Colon (tissue), 2 donors: ENCODE measurements around the gene PRKCA.
"Not testable (repeated sequence)": the region's sequence is repeated elsewhere in the genome, so short reads cannot be mapped to it uniquely, and the experiment has no call there.

Experiments
- FAIRE-seq: peaks from 2 replicates; lab custom pipeline; 2012; peaks lifted over from hg19 to GRCh38; lab: Jason Lieb, UNC
- donor health status: control.
- donor health status: control.

Gene PRKCA

GRCh38 chr17:66301864-66302741 is at the start of gene PRKCA:
PRKCA (plus strand) TSS chr17:66302613.
- no peak for FAIRE-seq

- not testable (repeated sequence) for FAIRE-seq
These were observed 49.0 kb upstream of the PRKCA start for GRCh38 chr17:66253458-66253857.

GRCh38 chr17:66255112-66255511 is 47.3 kb upstream of the PRKCA start:
- FAIRE-seq = no peak

- FAIRE-seq = no peak
These were observed 46.9 kb upstream of the PRKCA start for GRCh38 chr17:66255527-66255971.

GRCh38 chr17:66260275-66260674 is 42.1 kb upstream of the PRKCA start:
- no peak for FAIRE-seq

GRCh38 chr17:66260688-66261087 is 41.7 kb upstream of the PRKCA start:
- no peak for FAIRE-seq

- no peak for FAIRE-seq
These were observed 39.6 kb upstream of the PRKCA start for GRCh38 chr17:66262767-66263166.

- no peak for FAIRE-seq
These were observed 37.7 kb upstream of the PRKCA start for GRCh38 chr17:66264696-66265095.

- no peak for FAIRE-seq
These were observed 34.0 kb upstream of the PRKCA start for GRCh38 chr17:66268247-66268927.

- no peak for FAIRE-seq
These were observed 32.3 kb upstream of the PRKCA start for GRCh38 chr17:66270106-66270505.

- FAIRE-seq = no peak
These were observed 30.9 kb upstream of the PRKCA start for GRCh38 chr17:66271512-66271911.

GRCh38 chr17:66272811-66273585 is 29.4 kb upstream of the PRKCA start:
- FAIRE-seq = no peak

GRCh38 chr17:66273586-66273848 is 28.9 kb upstream of the PRKCA start:
- FAIRE-seq = no peak

GRCh38 chr17:66275651-66276050 is 26.8 kb upstream of the PRKCA start:
- no peak for FAIRE-seq

- no peak for FAIRE-seq
These were observed 26.0 kb upstream of the PRKCA start for GRCh38 chr17:66276328-66276937.

GRCh38 chr17:66277191-66277590 is 25.2 kb upstream of the PRKCA start:
- FAIRE-seq = no peak

- FAIRE-seq = no peak
These were observed 20.6 kb upstream of the PRKCA start for GRCh38 chr17:66281661-66282369.

GRCh38 chr17:66283296-66283934 is 19.0 kb upstream of the PRKCA start:
- no peak for FAIRE-seq

- FAIRE-seq = no peak
These were observed 18.4 kb upstream of the PRKCA start for GRCh38 chr17:66283971-66284370.

- FAIRE-seq = no peak
These were observed 17.3 kb upstream of the PRKCA start for GRCh38 chr17:66285149-66285548.

- no peak for FAIRE-seq
These were observed 14.5 kb upstream of the PRKCA start for GRCh38 chr17:66287911-66288310.
